Nephron (organoid): ENCODE measurements around the gene UVRAG.
"Not testable (repeated sequence)": the region's sequence is repeated elsewhere in the genome, so short reads cannot be mapped to it uniquely, and the experiment has no call there.

ENCODE experiments used
- H3K27ac Mint-ChIP-seq, 3 experiments: 2 replicates each; pipeline ENCODE4 v1.8.0; 2020; ENCODE audit warnings: mixed read lengths in 3 of 3, mild to moderate bottlenecking in 2 of 3, moderate library complexity in 1 of 3
- H3K27me3 Mint-ChIP-seq: 2 replicates; pipeline ENCODE4 v1.8.0; 2021; ENCODE audit warnings: low read depth, mild to moderate bottlenecking, moderate library complexity, mixed read lengths
- H3K36me3 Mint-ChIP-seq: 2 replicates; pipeline ENCODE4 v1.8.0; 2020; ENCODE audit warnings: low read depth, mixed read lengths
- H3K4me1 Mint-ChIP-seq: 2 replicates; pipeline ENCODE4 v1.8.0; 2020; ENCODE audit warnings: mixed read lengths
- H3K4me3 Mint-ChIP-seq, 3 experiments: 2 replicates each; pipeline ENCODE4 v1.8.0; 2020; ENCODE audit warnings: mild to moderate bottlenecking in 3 of 3, mixed read lengths in 3 of 3, moderate library complexity in 2 of 3
- H3K9me3 Mint-ChIP-seq: 2 replicates; pipeline ENCODE4 v1.8.0; 2020; ENCODE audit warnings: mixed read lengths
- CTCF ChIP-seq, 3 experiments: fragments of 200-600 bp; sonication (generic); IDR thresholded peaks; one replicate each; pipeline ENCODE4 v1.5.0; 2021; ENCODE audit warnings: antibody characterized with exemption in 3 of 3; ENCODE audit not compliant: unreplicated experiment in 3 of 3

Gene UVRAG

GRCh38 chr11:75873417-75874221 is 58.6 kb downstream of the UVRAG start:
- no peaks in the 10 kb centered on the region for H3K36me3 Mint-ChIP-seq
- H3K27me3 Mint-ChIP-seq, result no peaks in the 10 kb centered on the region
- H3K4me1 Mint-ChIP-seq, result peaks cover 26% of the 10 kb centered on the region
- H3K9me3 Mint-ChIP-seq, result no peaks in the 10 kb centered on the region
- peak overlapping the region; percentile 14 to 73 (median 43) for H3K27ac Mint-ChIP-seq
- no peak for TF ChIP-seq CTCF (IDR thresholded peaks at IDR 0.05; ENCODE audit: unreplicated experiment in 3 of 3)
- H3K4me3 Mint-ChIP-seq, result no peak overlapping the region

GRCh38 chr11:75874684-75875341 is 59.8 kb downstream of the UVRAG start:
- no peak overlapping the region for H3K4me3 Mint-ChIP-seq
- H3K4me1 Mint-ChIP-seq, result peaks cover 28% of the 10 kb centered on the region
- H3K36me3 Mint-ChIP-seq, result peaks cover 11% of the 10 kb centered on the region
- peaks cover 5% of the 10 kb centered on the region for H3K9me3 Mint-ChIP-seq
- no peaks in the 10 kb centered on the region for H3K27me3 Mint-ChIP-seq
- no peak overlapping the region for H3K27ac Mint-ChIP-seq
- TF ChIP-seq CTCF (IDR thresholded peaks at IDR 0.05; ENCODE audit: unreplicated experiment in 3 of 3), result no peak

- H3K27me3 Mint-ChIP-seq, H3K4me3 Mint-ChIP-seq, H3K9me3 Mint-ChIP-seq, H3K27ac Mint-ChIP-seq: not testable (repeated sequence)
- peaks cover 28% of the 10 kb centered on the region for H3K4me1 Mint-ChIP-seq
- peaks cover 22% of the 10 kb centered on the region for H3K36me3 Mint-ChIP-seq
These were observed 62.3 kb downstream of the UVRAG start for GRCh38 chr11:75877327-75877726.

- not testable (repeated sequence) for H3K9me3 Mint-ChIP-seq, H3K27me3 Mint-ChIP-seq, H3K4me3 Mint-ChIP-seq, H3K27ac Mint-ChIP-seq
- Mint-ChIP-seq H3K4me1 (peaks cover 28% of the 10 kb centered on the region), H3K36me3 (peaks cover 27% of the 10 kb centered on the region)
These were observed 62.9 kb downstream of the UVRAG start for GRCh38 chr11:75877931-75878330.

- no peaks in the 10 kb centered on the region for H3K27me3 Mint-ChIP-seq
- no peak for TF ChIP-seq CTCF (IDR thresholded peaks at IDR 0.05; ENCODE audit: unreplicated experiment in 3 of 3)
- H3K36me3 Mint-ChIP-seq, result peaks cover 27% of the 10 kb centered on the region
- H3K4me1 Mint-ChIP-seq, result peaks cover 21% of the 10 kb centered on the region
- H3K9me3 Mint-ChIP-seq, result peaks cover 5% of the 10 kb centered on the region
- H3K27ac Mint-ChIP-seq, result peak overlapping the region in 1 of 3 experiments; percentile 4
- no peak overlapping the region for H3K4me3 Mint-ChIP-seq
These were observed 63.9 kb downstream of the UVRAG start for GRCh38 chr11:75878933-75879332.

- no peak overlapping the region for H3K27ac Mint-ChIP-seq
- peaks cover 27% of the 10 kb centered on the region for H3K36me3 Mint-ChIP-seq
- no peak overlapping the region for H3K4me3 Mint-ChIP-seq
- peaks cover 17% of the 10 kb centered on the region for H3K4me1 Mint-ChIP-seq
- peaks cover 5% of the 10 kb centered on the region for H3K9me3 Mint-ChIP-seq
- H3K27me3 Mint-ChIP-seq, result no peaks in the 10 kb centered on the region
- no peak for TF ChIP-seq CTCF (IDR thresholded peaks at IDR 0.05; ENCODE audit: unreplicated experiment in 3 of 3)
These were observed 64.7 kb downstream of the UVRAG start for GRCh38 chr11:75879737-75880136.

GRCh38 chr11:75880343-75880742 is 65.3 kb downstream of the UVRAG start:
- not testable (repeated sequence) for H3K27me3 Mint-ChIP-seq, H3K27ac Mint-ChIP-seq, H3K4me3 Mint-ChIP-seq, H3K9me3 Mint-ChIP-seq
- Mint-ChIP-seq H3K4me1 (peaks cover 16% of the 10 kb centered on the region), H3K36me3 (peaks cover 27% of the 10 kb centered on the region)
